H1 (cell line): ENCODE measurements around the gene CYP17A1. TPM values are rescaled to one million over a fixed set of nuclear protein-coding genes. Genes with fewer than 3 reads are reported as not detected.

Experiments
- CTCF ChIA-PET: fragments of 300-600 bp; sonication (Branson Sonifier 250); formaldehyde crosslinking; loops from one replicate; lab custom pipeline; 2021; ENCODE audit not compliant: partially characterized antibody; lab: Charles Lee
- POLR2A ChIA-PET: fragments of 300-600 bp; sonication (Branson Sonifier 250); formaldehyde crosslinking; loops from one replicate; lab custom pipeline; 2021; ENCODE audit warnings: inconsistent platforms; ENCODE audit not compliant: partially characterized antibody; lab: Charles Lee
- DNase-seq, 2 experiments: peaks; one replicate each; pipeline versions ENCODE4 v3.0.0 to v3.0.0-alpha.2; 2010 to 2022; ENCODE audit warnings: low spot score in 2 of 2, low read depth in 1 of 2, mixed read lengths in 1 of 2
- FAIRE-seq: peaks from 2 replicates; lab custom pipeline; 2011; peaks lifted over from hg19 to GRCh38; lab: Jason Lieb, UNC
- H2AFZ ChIP-seq: 2 replicates; pipeline ENCODE4 v1.8.1; 2012; ENCODE audit warnings: low read length, inconsistent platforms
- H2AK5ac ChIP-seq: 2 replicates; pipeline ENCODE4 v1.6.1; 2013; ENCODE audit warnings: low read depth, low read length
- H2BK120ac ChIP-seq: replicated peaks from 2 replicates; pipeline ENCODE3; 2013; ENCODE audit warnings: low read depth, low read length, inconsistent platforms
- H2BK12ac ChIP-seq: 2 replicates; pipeline ENCODE4 v1.6.1; 2013; ENCODE audit warnings: low read depth, low read length
- H2BK15ac ChIP-seq: 2 replicates; pipeline ENCODE4 v1.6.1; 2013; ENCODE audit warnings: low read length
- H2BK20ac ChIP-seq: 2 replicates; pipeline ENCODE4 v1.6.1; 2013; ENCODE audit warnings: low read length
- H2BK5ac ChIP-seq: 2 replicates; pipeline ENCODE4 v1.6.1; 2013; ENCODE audit warnings: low read depth, low read length
- H3K14ac ChIP-seq: 2 replicates; pipeline ENCODE4 v1.6.1; 2013; ENCODE audit warnings: inconsistent platforms; ENCODE audit not compliant: insufficient read length
- H3K18ac ChIP-seq: 2 replicates; pipeline ENCODE4 v1.6.1; 2013; ENCODE audit warnings: low read length; ENCODE audit errors: extremely low read depth
- H3K23ac ChIP-seq: 2 replicates; pipeline ENCODE4 v1.6.1; 2013; ENCODE audit warnings: inconsistent platforms; ENCODE audit not compliant: insufficient read length
- H3K23me2 ChIP-seq: 2 replicates; pipeline ENCODE4 v1.6.1; 2013; ENCODE audit warnings: low read depth, low read length
- H3K27ac ChIP-seq: 2 replicates; pipeline ENCODE4 v1.6.1; 2011; ENCODE audit warnings: low read depth, low read length, inconsistent platforms
- H3K27me3 ChIP-seq, 4 experiments: replicated peaks in 1 of 4; 1 replicate in 1 of 4; 2 replicates in 3 of 4; pipeline versions ENCODE4 v1.6.1 to v1.8.1; 2011 to 2013; ENCODE audit warnings: low read length in 3 of 4, mild to moderate bottlenecking in 3 of 4, inconsistent platforms in 2 of 4, mixed read lengths in 2 of 4, moderate library complexity in 1 of 4; ENCODE audit not compliant: control insufficient read depth in 3 of 4, insufficient read depth in 3 of 4; ENCODE audit errors: extremely low read depth in 1 of 4
- H3K36me3 ChIP-seq, 4 experiments: 2 replicates each; pipeline versions ENCODE4 v1.6.1 to v1.8.1; 2011 to 2013; ENCODE audit warnings: mild to moderate bottlenecking in 4 of 4, low read length in 3 of 4, moderate library complexity in 2 of 4, control low read depth in 1 of 4, inconsistent platforms in 1 of 4; ENCODE audit not compliant: insufficient read depth in 4 of 4, control insufficient read depth in 2 of 4
- H3K4ac ChIP-seq: replicated peaks from 2 replicates; pipeline ENCODE3; 2013; ENCODE audit warnings: low read length, low read depth, mixed read lengths, inconsistent platforms; ENCODE audit not compliant: insufficient read length
- H3K4me1 ChIP-seq, 4 experiments: replicated peaks in 1 of 4; 1 replicate in 1 of 4; 2 replicates in 3 of 4; pipeline versions ENCODE4 v1.6.1 to v1.8.1; 2011 to 2013; ENCODE audit warnings: low read length in 3 of 4, inconsistent platforms in 2 of 4, mixed read lengths in 1 of 4; ENCODE audit not compliant: insufficient read depth in 4 of 4, control insufficient read depth in 3 of 4
- H3K4me2 ChIP-seq, 2 experiments: 2 replicates each; pipeline versions ENCODE4 v1.6.1 to v1.8.1; 2011 to 2013; ENCODE audit warnings: low read depth in 2 of 2, low read length in 2 of 2, control low read depth in 1 of 2, inconsistent platforms in 1 of 2, mild to moderate bottlenecking in 1 of 2; ENCODE audit not compliant: insufficient read depth in 1 of 2
- H3K4me3 ChIP-seq, 4 experiments: fragments of 200-600, 300-600 bp in 1 of 4; sonication (generic), shearing (Covaris generic), sonication (Bioruptor Twin) in 1 of 4; 2 replicates each; pipeline versions ENCODE4 v1.5.1 to v1.8.1; 2011 to 2016; ENCODE audit warnings: low read length in 4 of 4, low read depth in 3 of 4, control low read depth in 2 of 4, inconsistent platforms in 2 of 4, mild to moderate bottlenecking in 2 of 4, mixed read lengths in 1 of 4, moderate library complexity in 1 of 4; ENCODE audit not compliant: insufficient read depth in 2 of 4; ENCODE audit errors: extremely low read depth in 1 of 4
- H3K56ac ChIP-seq: replicated peaks from 2 replicates; pipeline ENCODE3; 2013; ENCODE audit warnings: low read depth, mild to moderate bottlenecking, mixed read lengths, low read length, inconsistent platforms; ENCODE audit not compliant: insufficient read length
- H3K79me1 ChIP-seq: 2 replicates; pipeline ENCODE4 v1.6.1; 2013; ENCODE audit warnings: low read depth, low read length, control low read depth
- H3K79me2 ChIP-seq, 2 experiments: 2 replicates each; pipeline versions ENCODE4 v1.6.1 to v1.8.1; 2012 to 2013; ENCODE audit warnings: low read length in 2 of 2, mild to moderate bottlenecking in 2 of 2, inconsistent platforms in 1 of 2; ENCODE audit not compliant: insufficient read depth in 2 of 2, control insufficient read depth in 1 of 2
- H3K9ac ChIP-seq, 4 experiments: replicated peaks in 1 of 4; 1 replicate in 1 of 4; 2 replicates in 3 of 4; pipeline versions ENCODE4 v1.6.1 to v1.8.1; 2011 to 2013; ENCODE audit warnings: low read depth in 3 of 4, low read length in 3 of 4, control low read depth in 2 of 4, mild to moderate bottlenecking in 2 of 4, moderate library complexity in 2 of 4, inconsistent platforms in 1 of 4; ENCODE audit errors: extremely low read depth in 1 of 4
- H3K9me3 ChIP-seq, 2 experiments: 2 replicates each; pipeline versions ENCODE4 v1.6.1 to v1.8.1; 2012 to 2013; ENCODE audit warnings: mild to moderate bottlenecking in 2 of 2, moderate library complexity in 2 of 2, control low read depth in 1 of 2, inconsistent platforms in 1 of 2, low read depth in 1 of 2, low read length in 1 of 2, mixed read lengths in 1 of 2; ENCODE audit not compliant: insufficient read depth in 2 of 2
- H4K20me1 ChIP-seq, 2 experiments: replicated peaks in 1 of 2; 2 replicates each; pipeline versions ENCODE3 to v1.8.1; 2011 to 2013; ENCODE audit warnings: inconsistent platforms in 2 of 2, low read length in 2 of 2, mild to moderate bottlenecking in 1 of 2; ENCODE audit not compliant: insufficient read depth in 2 of 2, control insufficient read depth in 1 of 2
- H4K5ac ChIP-seq: 2 replicates; pipeline ENCODE4 v1.6.1; 2013; ENCODE audit warnings: low read length, low read depth, mixed read lengths, inconsistent platforms; ENCODE audit not compliant: insufficient read length
- H4K8ac ChIP-seq: 2 replicates; pipeline ENCODE4 v1.8.0; 2013; ENCODE audit warnings: mild to moderate bottlenecking, moderate library complexity, low read length, inconsistent platforms; ENCODE audit not compliant: insufficient read depth; ENCODE audit errors: extremely low read depth
- H4K91ac ChIP-seq: replicated peaks from 2 replicates; pipeline ENCODE3; 2013; ENCODE audit warnings: low read length, mixed read lengths, inconsistent platforms; ENCODE audit not compliant: insufficient read length
- ASH2L ChIP-seq: fragments of 200-600, 300-600 bp; sonication (generic); IDR thresholded peaks from one replicate; pipeline ENCODE4 v1.7.1; 2017; ENCODE audit warnings: low read length
- ATF3 ChIP-seq: IDR thresholded peaks from 2 replicates; pipeline ENCODE4 v1.6.1; 2011; ENCODE audit warnings: low read depth, mild to moderate bottlenecking, low read length; ENCODE audit not compliant: insufficient read depth
- CEBPB ChIP-seq: IDR thresholded peaks from 2 replicates; pipeline ENCODE4 v1.6.1; 2012; ENCODE audit warnings: low read depth, low read length
- EGR1 ChIP-seq: IDR thresholded peaks from 2 replicates; pipeline ENCODE4 v1.6.1; 2011; ENCODE audit warnings: low read depth, low read length, borderline replicate concordance
- HDAC6 ChIP-seq: IDR thresholded peaks from one replicate; pipeline ENCODE4 v1.7.1; 2012; ENCODE audit warnings: low read depth, mild to moderate bottlenecking, inconsistent platforms, low read length, moderate library complexity
- MAFK ChIP-seq: IDR thresholded peaks from 2 replicates; pipeline ENCODE4 v1.6.1; 2012; ENCODE audit warnings: low read depth, mild to moderate bottlenecking, improper control_type of control experiment, low read length
- RBBP5 ChIP-seq: IDR thresholded peaks from 2 replicates; pipeline ENCODE4 v1.7.1; 2012; ENCODE audit warnings: low read depth, mild to moderate bottlenecking, inconsistent platforms, low read length, moderate library complexity, borderline replicate concordance
- SP1 ChIP-seq: IDR thresholded peaks from 2 replicates; pipeline ENCODE4 v1.6.1; 2011; ENCODE audit warnings: low read depth, low read length
- TCF12 ChIP-seq: IDR thresholded peaks from 2 replicates; pipeline ENCODE4 v1.6.1; 2011; ENCODE audit warnings: low read depth, mild to moderate bottlenecking, low read length
- WGBS, 2 experiments: shearing (Covaris generic) in 1 of 2; methylation state at CpG; one replicate each; pipeline versions ENCODE4 v1.1.6 to v1.1.7; 2013 to 2015; ENCODE audit warnings: low lambda C conversion rate in 2 of 2, mixed read lengths in 2 of 2, inconsistent platforms in 1 of 2, low coverage in 1 of 2, missing lambda C conversion rate in 1 of 2; ENCODE audit not compliant: insufficient replicate concordance in 2 of 2, insufficient coverage in 1 of 2, insufficient read length in 1 of 2; ENCODE audit errors: extremely low coverage in 1 of 2, missing lambda C conversion rate in 1 of 2; 5-methylcytosine and 5-hydroxymethylcytosine counted together
- polyA plus RNA-seq, 7 experiments: library from polyadenylated mRNA; depleted of rRNA in 3 of 7; stranded (reverse) in 5 of 7; unstranded in 2 of 7; fragments of >200 nt in 5 of 7; fragments of 200-250 nt in 2 of 7; gene quantifications; 1 replicate in 5 of 7; 2 replicates in 1 of 7; 4 replicates in 1 of 7; pipeline versions ENCODE4 v1.2.1 to v1.2.3, GENCODE V29; 2011 to 2013; ENCODE audit warnings: missing spikeins in 2 of 7, mixed read lengths in 2 of 7
- total RNA-seq: library from RNA; stranded (reverse); fragmentation: NEBNext Ultra II Directional; extraction: Animal tissue kit (Norgen Biotek cat#: 25700); gene quantifications from 2 replicates; pipeline ENCODE4 v1.2.1, GENCODE V29; 2021

CYP17A1 gene
- total and polyA plus RNA-seq, 2 of the 8 experiments (the other 6 are each of a cell fraction or from before 2014, with no cell fraction given), result not detected

- no peak overlapping the region for H4K91ac ChIP-seq
- H3K4me2 ChIP-seq, result peak overlapping the region; percentile 88 to 97
- peak overlapping the region; percentile 93; the same call in 1 of the 2 replicates for H3K18ac ChIP-seq
- H3K4me1 ChIP-seq, result peaks cover 0 to 6% (median 3%) of the 10 kb centered on the region in 4 experiments; a peak in 5 of 7 replicates
- H3K9ac ChIP-seq, result peak overlapping the region in 3 of 4 experiments; percentile 68 to 76 (median 75); a peak in 6 of 7 replicates
- no peak overlapping the region for H4K5ac ChIP-seq
- H4K20me1 ChIP-seq, result no peaks in the 10 kb centered on the region
- peak overlapping the region; percentile 77; the same call in 1 of the 2 replicates for H2BK12ac ChIP-seq
- no peak overlapping the region for H2AK5ac ChIP-seq
- no peaks in the 10 kb centered on the region for H3K79me1 ChIP-seq
- FAIRE-seq (no peak), DNase-seq (no peak)
- no peaks in the 10 kb centered on the region for H3K36me3 ChIP-seq
- H3K56ac ChIP-seq, result no peak overlapping the region
- H3K23ac ChIP-seq, result no peak overlapping the region
- peak overlapping the region; percentile 92; the same call in 1 of the 2 replicates for H4K8ac ChIP-seq
- H3K27me3 ChIP-seq, result no peaks in the 10 kb centered on the region; a peak in 1 of 7 replicates
- WGBS, 2 experiments, result 88% methylated on average over 10 of the region's 10 CpGs; no CpG with 5 or more reads in 1 of the 2 experiments
- ChIA-PET CTCF (interaction anchor here (0.6 kb wide), 1 partner anchor 178 kb away, joined by 4 read pairs; no protein-coding TSS in a partner anchor), POLR2A (interaction anchor here (1.1 to 3.0 kb wide), 6 partner anchors 8 to 156 kb away, joined by 3 to 18 read pairs (median 4); partner anchors contain the start of genes ARL3, BORCS7, CNNM2 and SFXN2)
- peak overlapping the region; percentile 55 to 72 (median 66) for H3K4me3 ChIP-seq
- no peak for TF ChIP-seq ASH2L
- no peak for TF ChIP-seq CEBPB
- TF ChIP-seq HDAC6, result no peak
- TF ChIP-seq SP1, result no peak
- TF ChIP-seq ATF3, result no peak
- no peak for TF ChIP-seq TCF12
- TF ChIP-seq EGR1, result no peak
- TF ChIP-seq RBBP5, result no peak
- no peak for TF ChIP-seq MAFK
- H2BK5ac ChIP-seq, result peak overlapping the region; percentile 52; the same call in 1 of the 2 replicates
- H2BK20ac ChIP-seq, result 0 out of 2 replicates have a peak overlapping the region, but pooled peaks have one; percentile 48
- H3K27ac ChIP-seq, result no peak overlapping the region
- no peak overlapping the region for H3K14ac ChIP-seq
- H2BK15ac ChIP-seq, result no peak overlapping the region; the same call in 1 of the 2 replicates
- H3K9me3 ChIP-seq, result no peaks in the 10 kb centered on the region
- peak overlapping the region; percentile 86 for H2AFZ ChIP-seq
- no peak overlapping the region for H3K4ac ChIP-seq
- H2BK120ac ChIP-seq, result no peak overlapping the region
- H3K23me2 ChIP-seq, result peaks cover 10% of the 10 kb centered on the region
- no peaks in the 10 kb centered on the region for H3K79me2 ChIP-seq
Observed at GRCh38 chr10:102870221-102870620, 33.0 kb upstream of the CYP17A1 start.
